K562 (cell line): Measurements from ENCODE around the gene CPED1. TPM values are rescaled to one million over a fixed set of nuclear protein-coding genes. Genes with fewer than 3 reads are reported as not detected.

Source experiments
- ARID2 ChIP-seq: fragments of 450-650 bp; IDR thresholded peaks from 2 replicates; pipeline ENCODE4 v1.6.1; 2017; ENCODE audit warnings: antibody characterized with exemption, mild to moderate bottlenecking
- CREBBP ChIP-seq: IDR thresholded peaks from one replicate; pipeline ENCODE4 v1.6.1; 2012; ENCODE audit warnings: low read depth, mild to moderate bottlenecking, control low read depth, inconsistent platforms, low read length
- DDX20 ChIP-seq: fragments of 450-650 bp; IDR thresholded peaks from 2 replicates; pipeline ENCODE4 v1.6.1; 2016; ENCODE audit warnings: missing genetic modification characterization, low read depth, mild to moderate bottlenecking, missing compliant biosample characterization, moderate library complexity
- EP400 ChIP-seq: fragments of 450-650 bp; IDR thresholded peaks from 2 replicates; pipeline ENCODE4 v1.6.1; 2017; ENCODE audit warnings: antibody characterized with exemption, mild to moderate bottlenecking, moderate library complexity
- FOXJ2 ChIP-seq: fragments of 200-800 bp; sonication (Bioruptor generic); IDR thresholded peaks from 2 replicates; pipeline ENCODE4 v1.6.1; 2016; ENCODE audit warnings: missing genetic modification characterization, missing compliant biosample characterization
- HINFP ChIP-seq: fragments of 450-650 bp; conservative IDR thresholded peaks from 2 replicates; pipeline ENCODE4 v1.6.1; 2016; ENCODE audit warnings: missing genetic modification characterization, low read depth, mild to moderate bottlenecking, control low read depth, missing compliant biosample characterization
- HNRNPH1 ChIP-seq: fragments of 200-400 bp; formaldehyde crosslinking; optimal IDR thresholded peaks from 2 replicates; pipeline ENCODE3; 2017; ENCODE audit warnings: low read depth, mild to moderate bottlenecking, low read length, moderate library complexity
- HNRNPL ChIP-seq: fragments of 200-400 bp; formaldehyde crosslinking; IDR thresholded peaks from 2 replicates; pipeline ENCODE4 v1.6.1; 2017; ENCODE audit warnings: low read depth, mild to moderate bottlenecking, low read length
- MAZ ChIP-seq, 2 experiments: fragments of 450-650 bp in 1 of 2; sonication (generic) in 1 of 2; formaldehyde crosslinking; IDR thresholded peaks in 1 of 2; conservative IDR thresholded peaks in 1 of 2; 2 replicates each; pipeline versions ENCODE4 v1.4.0 to v1.5.0; 2020; ENCODE audit warnings: mild to moderate bottlenecking in 1 of 2, missing genetic modification reagents in 1 of 2
- MNT ChIP-seq, 2 experiments: fragments of 450-650 bp; conservative IDR thresholded peaks; 2 replicates each; pipeline ENCODE4 v1.6.1; 2017; ENCODE audit warnings: mild to moderate bottlenecking in 2 of 2, moderate library complexity in 2 of 2
- RAD21 ChIP-seq, 2 experiments: fragments of 250-450 bp in 1 of 2; fragments of 450-650 bp in 1 of 2; sonication (Bioruptor Pico) in 1 of 2; formaldehyde crosslinking in 1 of 2; IDR thresholded peaks in 1 of 2; conservative IDR thresholded peaks in 1 of 2; 2 replicates each; pipeline versions ENCODE4 v1.4.0 to v1.8.0; 2020 to 2022; ENCODE audit warnings: mild to moderate bottlenecking in 2 of 2, moderate library complexity in 1 of 2
- U2AF1 ChIP-seq: fragments of 200-400 bp; formaldehyde crosslinking; optimal IDR thresholded peaks from 2 replicates; pipeline ENCODE3; 2017; ENCODE audit warnings: mild to moderate bottlenecking, low read depth, low read length, moderate library complexity
- YBX1 ChIP-seq: fragments of 450-650 bp; IDR thresholded peaks from 2 replicates; pipeline ENCODE4 v1.7.1; 2016; ENCODE audit warnings: mild to moderate bottlenecking
- ZBTB1 ChIP-seq: sonication (generic); formaldehyde crosslinking; IDR thresholded peaks from 2 replicates; pipeline ENCODE4 v1.8.1; 2023; ENCODE audit warnings: missing genetic modification reagents, low read depth, mild to moderate bottlenecking, borderline replicate concordance
- ZC3H8 ChIP-seq: fragments of 450-650 bp; IDR thresholded peaks from 2 replicates; pipeline ENCODE4 v1.6.1; 2017
- ZFP91 ChIP-seq: sonication (generic); formaldehyde crosslinking; IDR thresholded peaks from 2 replicates; pipeline ENCODE4 v1.8.0; 2022; ENCODE audit warnings: mild to moderate bottlenecking, missing genetic modification reagents
- ZNF12 ChIP-seq: sonication (generic); formaldehyde crosslinking; IDR thresholded peaks from 2 replicates; pipeline ENCODE4 v1.4.0; 2020; ENCODE audit warnings: mild to moderate bottlenecking, missing genetic modification reagents
- ZNF224 ChIP-seq: sonication (generic); formaldehyde crosslinking; IDR thresholded peaks from 2 replicates; pipeline ENCODE4 v1.8.0; 2022; ENCODE audit warnings: mild to moderate bottlenecking, missing genetic modification reagents
- ZNF23 ChIP-seq: fragments of 250-450 bp; sonication (Bioruptor Pico); IDR thresholded peaks from 2 replicates; pipeline ENCODE4 v1.4.0; 2020; ENCODE audit warnings: mild to moderate bottlenecking
- ZNF347 ChIP-seq: fragments of 450-650 bp; formaldehyde crosslinking; IDR thresholded peaks from 2 replicates; pipeline ENCODE4 v1.4.0; 2020; ENCODE audit warnings: low read depth, mild to moderate bottlenecking, moderate library complexity
- ZNF75A ChIP-seq: fragments of 450-650 bp; formaldehyde crosslinking; IDR thresholded peaks from 2 replicates; pipeline ENCODE4 v1.4.0; 2020; ENCODE audit warnings: mild to moderate bottlenecking
- ZNF830 ChIP-seq: fragments of 250-450 bp; sonication (Bioruptor Pico); IDR thresholded peaks from 2 replicates; pipeline ENCODE4 v1.5.0; 2021; ENCODE audit warnings: mild to moderate bottlenecking
- polyA plus RNA-seq, 8 experiments: library from polyadenylated mRNA; depleted of rRNA in 4 of 8; stranded (reverse) in 5 of 8; unstranded in 3 of 8; fragments of >200 nt; fragmentation: Nextera tagmentation in 2 of 8; fragmentation: Illumina TruSeq in 1 of 8; extraction: Ambion mirVana in 2 of 8; extraction: Trizol in 1 of 8; gene quantifications; 2 replicates each; pipeline versions ENCODE4 v1.2.1 to v1.2.3, GENCODE V29; 2011 to 2014; ENCODE audit warnings: inconsistent platforms in 1 of 8, missing spikeins in 1 of 8
- total RNA-seq, 7 experiments: library from RNA; depleted of rRNA in 6 of 7; stranded (reverse); fragments of >200 nt in 6 of 7; fragmentation: Illumina TruSeq in 2 of 7; extraction: Trizol in 2 of 7; gene quantifications; 2 replicates each; pipeline versions ENCODE4 v1.2.1 to v1.2.3, GENCODE V29; 2011 to 2021; ENCODE audit warnings: low replicate concordance in 1 of 7

The CPED1 gene
- total and polyA plus RNA-seq, 9 of the 15 experiments (the other 6 are each of a cell fraction or from before 2014, with no cell fraction given) = 195 to 393 (median 290) TPM

- TF ChIP-seq ZBTB1 (CRISPR knock-in tag) = no peak
- no peak for TF ChIP-seq DDX20 (tag)
- no peak for TF ChIP-seq CREBBP
- no peak for TF ChIP-seq YBX1
- no peak for TF ChIP-seq ZNF224
- no peak for TF ChIP-seq HINFP
- TF ChIP-seq RAD21 (CRISPR knock-in tag; conservative IDR thresholded peaks at IDR 0.05 in 1 of 2, IDR thresholded peaks at IDR 0.05 in 1 of 2) = no peak
- TF ChIP-seq ZNF23 (CRISPR knock-in tag) = no peak
- peak; percentile 19; the same call in 1 of the 2 replicates for TF ChIP-seq EP400
- no peak for TF ChIP-seq ZNF347 (CRISPR knock-in tag)
- TF ChIP-seq ZNF830 (CRISPR knock-in tag) = no peak
- TF ChIP-seq HNRNPL = no peak
- TF ChIP-seq FOXJ2 (tag) = no peak
- TF ChIP-seq HNRNPH1 = no peak
- TF ChIP-seq U2AF1 = peak; percentile 0
- TF ChIP-seq ZNF12 (CRISPR knock-in tag) = no peak
- TF ChIP-seq ARID2 = no peak
- peak in 1 of 2 experiments; percentile 47; a peak in 1 of 4 replicates for TF ChIP-seq MNT (conservative IDR thresholded peaks at IDR 0.05)
- TF ChIP-seq ZFP91 = no peak
- no peak for TF ChIP-seq ZC3H8
- TF ChIP-seq MAZ (CRISPR knock-in tag; conservative IDR thresholded peaks at IDR 0.05 in 1 of 2, IDR thresholded peaks at IDR 0.05 in 1 of 2) = no peak; a peak in 1 of 4 replicates
- TF ChIP-seq ZNF75A (CRISPR knock-in tag) = no peak
- TF ChIP-seq, all 486 proteins: peak for 10
Measured at GRCh38 chr7:121084256-121084655, 95.7 kb downstream of the CPED1 start (continued).
